GM12891 (cell line): ENCODE data around the gene MLX.

Source experiments
- DNase-seq: peaks from one replicate; pipeline ENCODE4 v3.0.0; 2011; ENCODE audit warnings: low spot score; ENCODE audit not compliant: insufficient read length
- FAIRE-seq: peaks from 2 replicates; lab custom pipeline; 2011; peaks lifted over from hg19 to GRCh38; lab: Jason Lieb, UNC
- PAX5 ChIP-seq: IDR thresholded peaks from 2 replicates; pipeline ENCODE4 v1.6.1; 2011; ENCODE audit warnings: low read length, moderate library complexity, mild to moderate bottlenecking; ENCODE audit not compliant: insufficient read depth, severe bottlenecking
- POLR2A ChIP-seq: IDR thresholded peaks from 2 replicates; pipeline ENCODE4 v1.6.1; 2011; ENCODE audit warnings: low read depth, low read length, control low read depth
- POLR2AphosphoS5 ChIP-seq: IDR thresholded peaks from 2 replicates; pipeline ENCODE4 v1.6.1; 2011; ENCODE audit warnings: low read depth, low read length, control low read depth
- POU2F2 ChIP-seq: IDR thresholded peaks from 2 replicates; pipeline ENCODE4 v1.6.1; 2011; ENCODE audit warnings: low read depth, mild to moderate bottlenecking, control low read depth, low read length, moderate library complexity
- SPI1 ChIP-seq: IDR thresholded peaks from 2 replicates; pipeline ENCODE4 v1.6.1; 2011; ENCODE audit warnings: low read depth, low read length, control low read depth
- TAF1 ChIP-seq: IDR thresholded peaks from 2 replicates; pipeline ENCODE4 v1.6.1; 2011; ENCODE audit warnings: low read depth, low read length, control low read depth

The MLX gene

GRCh38 chr17:42522263-42522790 is 44.6 kb upstream of the MLX start:
- no peak for FAIRE-seq
- no peak for DNase-seq

GRCh38 chr17:42522798-42523278 is 44.1 kb upstream of the MLX start:
- no peak for TF ChIP-seq POLR2AphosphoS5
- no peak for TF ChIP-seq POLR2A
- TF ChIP-seq SPI1: no peak
- TF ChIP-seq POU2F2: no peak
- no peak for TF ChIP-seq PAX5
- DNase-seq: no peak
- no peak for FAIRE-seq

More at GRCh38 chr17:42522263-42522790, 44.6 kb upstream of the MLX start:
- no peak for TF ChIP-seq POLR2A
- no peak for TF ChIP-seq SPI1
- TF ChIP-seq POLR2AphosphoS5: no peak
- no peak for TF ChIP-seq TAF1
- TF ChIP-seq PAX5: no peak
- no peak for TF ChIP-seq POU2F2

- FAIRE-seq: no peak
- DNase-seq: no peak
- no peak for TF ChIP-seq POLR2AphosphoS5
- TF ChIP-seq POU2F2: no peak
- no peak for TF ChIP-seq POLR2A
- no peak for TF ChIP-seq TAF1
- TF ChIP-seq PAX5: no peak
- TF ChIP-seq SPI1: no peak
These were observed 41.7 kb upstream of the MLX start for GRCh38 chr17:42525221-42525620.

- no peak for DNase-seq
- TF ChIP-seq SPI1 (no peak), POLR2A (no peak), TAF1 (no peak), PAX5 (no peak), POU2F2 (no peak), POLR2AphosphoS5 (no peak)
- no peak for FAIRE-seq
These were observed 40.9 kb upstream of the MLX start for GRCh38 chr17:42526031-42526444.

- DNase-seq (no peak), FAIRE-seq (no peak)
- TF ChIP-seq POU2F2 (no peak), SPI1 (no peak), POLR2A (no peak), PAX5 (no peak), POLR2AphosphoS5 (no peak), TAF1 (no peak)
These were observed 39.0 kb upstream of the MLX start for GRCh38 chr17:42527932-42528331.

- FAIRE-seq (no peak), DNase-seq (no peak)
- TF ChIP-seq PAX5: no peak
These were observed 37.8 kb upstream of the MLX start for GRCh38 chr17:42529061-42529460.

- FAIRE-seq (no peak), DNase-seq (no peak)
- no peak for TF ChIP-seq PAX5
These were observed 35.9 kb upstream of the MLX start for GRCh38 chr17:42530952-42531454.

GRCh38 chr17:42531455-42532354 is 35.2 kb upstream of the MLX start:
- FAIRE-seq (peak; percentile 73), DNase-seq (no peak)
- TF ChIP-seq SPI1 (no peak), PAX5 (no peak), POLR2AphosphoS5 (no peak), POU2F2 (no peak), POLR2A (no peak), TAF1 (no peak)

GRCh38 chr17:42535155-42536047 is 31.5 kb upstream of the MLX start:
- FAIRE-seq (no peak), DNase-seq (no peak)
- TF ChIP-seq SPI1: 0 out of 2 replicates have a peak, but pooled peaks have one; percentile 0
- TF ChIP-seq PAX5: no peak
